ENCODE data around the gene NAT14. TPM values are rescaled to one million over a fixed set of nuclear protein-coding genes. Genes with fewer than 3 reads are reported as not detected.

Gene NAT14
- total and polyA plus RNA-seq, 8 donors = 4.3 to 22.1 (median 8.7) TPM; not detected in 3

DNA sequence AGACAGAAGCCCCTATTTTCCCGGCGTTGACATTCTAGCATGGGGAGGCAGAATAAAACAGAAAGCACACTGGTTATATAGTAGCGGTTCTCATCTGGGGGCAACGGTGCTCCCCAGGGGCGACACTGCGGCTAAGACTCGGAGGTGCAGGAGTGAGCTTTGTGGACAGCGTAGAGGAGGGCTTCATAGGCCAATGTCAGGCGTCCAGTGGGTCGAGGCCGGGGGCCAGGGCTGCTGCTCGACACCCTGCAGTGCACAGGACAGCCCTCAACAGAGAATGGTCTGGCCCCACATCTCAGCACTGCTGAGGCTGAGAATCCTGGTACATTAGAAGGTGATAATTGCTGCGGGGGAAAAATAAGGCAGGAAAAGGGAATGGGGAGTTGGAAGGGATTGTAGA, 7.1 kb upstream of the NAT14 start:
- Histone ChIP-seq H3K4me3 (peak overlapping the region in 2 of 4 donors; percentile 51 to 60), H3K4me1 (peaks cover 14 to 30% (median 25%) of the 10 kb centered on the region in 4 donors), H3K36me3 (peaks cover 6 to 27% (median 23%) of the 10 kb centered on the region in 4 donors), H3K9me3 (no peaks in the 10 kb centered on the region), H3K27ac (no peak overlapping the region), H3K27me3 (no peaks in the 10 kb centered on the region)
- 82 to 87% (median 85%) methylated on average over 13 of the region's 13 CpGs for WGBS, 5 donors
- intact Hi-C loops (cut with DNase I; ENCODE audit: low total_unique reads) = no loop called here
- TF ChIP-seq EP300 (IDR thresholded peaks at IDR 0.05) (no peak), POLR2A (IDR thresholded peaks at IDR 0.05) (no peak), POLR2AphosphoS5 (IDR thresholded peaks at IDR 0.05) (no peak)
- TF ChIP-seq, protein P1, sequence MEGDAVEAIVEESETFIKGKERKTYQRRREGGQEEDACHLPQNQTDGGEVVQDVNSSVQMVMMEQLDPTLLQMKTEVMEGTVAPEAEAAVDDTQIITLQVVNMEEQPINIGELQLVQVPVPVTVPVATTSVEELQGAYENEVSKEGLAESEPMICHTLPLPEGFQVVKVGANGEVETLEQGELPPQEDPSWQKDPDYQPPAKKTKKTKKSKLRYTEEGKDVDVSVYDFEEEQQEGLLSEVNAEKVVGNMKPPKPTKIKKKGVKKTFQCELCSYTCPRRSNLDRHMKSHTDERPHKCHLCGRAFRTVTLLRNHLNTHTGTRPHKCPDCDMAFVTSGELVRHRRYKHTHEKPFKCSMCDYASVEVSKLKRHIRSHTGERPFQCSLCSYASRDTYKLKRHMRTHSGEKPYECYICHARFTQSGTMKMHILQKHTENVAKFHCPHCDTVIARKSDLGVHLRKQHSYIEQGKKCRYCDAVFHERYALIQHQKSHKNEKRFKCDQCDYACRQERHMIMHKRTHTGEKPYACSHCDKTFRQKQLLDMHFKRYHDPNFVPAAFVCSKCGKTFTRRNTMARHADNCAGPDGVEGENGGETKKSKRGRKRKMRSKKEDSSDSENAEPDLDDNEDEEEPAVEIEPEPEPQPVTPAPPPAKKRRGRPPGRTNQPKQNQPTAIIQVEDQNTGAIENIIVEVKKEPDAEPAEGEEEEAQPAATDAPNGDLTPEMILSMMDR (IDR thresholded peaks at IDR 0.05) = no peak
- DNase-seq = no peak

DNA sequence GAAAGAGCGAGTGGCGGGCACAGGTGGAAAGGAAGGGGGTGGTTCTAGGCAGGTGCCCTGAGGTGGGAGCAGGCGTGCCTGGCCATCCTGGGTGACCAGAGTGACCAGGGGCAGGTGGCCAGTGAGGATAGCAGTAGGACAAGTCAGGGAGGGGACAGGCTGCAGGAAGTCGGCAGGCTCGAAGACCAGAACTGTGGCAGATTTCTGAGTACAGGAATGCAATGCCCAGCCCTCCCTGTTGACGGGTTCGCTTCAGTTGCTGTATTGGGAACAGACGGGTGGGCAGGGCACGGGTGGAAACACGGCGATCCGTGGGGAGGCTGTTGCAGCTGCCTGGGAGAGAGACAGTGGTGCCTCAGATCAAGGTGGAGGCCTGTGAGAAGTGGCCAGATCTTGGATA, 6.6 kb upstream of the NAT14 start:
- intact Hi-C loops (cut with DNase I; ENCODE audit: low total_unique reads) = no loop called here
- H3K36me3 ChIP-seq = peaks cover 10 to 31% (median 27%) of the 10 kb centered on the region in 4 donors
- no peaks in the 10 kb centered on the region for H3K27me3 ChIP-seq
- H3K9me3 ChIP-seq = no peaks in the 10 kb centered on the region
- peaks cover 14 to 31% (median 25%) of the 10 kb centered on the region in 4 donors for H3K4me1 ChIP-seq
- no peak overlapping the region for H3K27ac ChIP-seq
- peak overlapping the region in 1 of 4 donors; percentile 60 for H3K4me3 ChIP-seq
- TF ChIP-seq POLR2AphosphoS5 (IDR thresholded peaks at IDR 0.05) (no peak), POLR2A (IDR thresholded peaks at IDR 0.05) (no peak), EP300 (IDR thresholded peaks at IDR 0.05) (no peak)
- TF ChIP-seq, protein P1 (IDR thresholded peaks at IDR 0.05) = no peak
- 86 to 89% (median 88%) methylated on average over 12 of the region's 12 CpGs for WGBS, 5 donors
- DNase-seq = no peak

DNA sequence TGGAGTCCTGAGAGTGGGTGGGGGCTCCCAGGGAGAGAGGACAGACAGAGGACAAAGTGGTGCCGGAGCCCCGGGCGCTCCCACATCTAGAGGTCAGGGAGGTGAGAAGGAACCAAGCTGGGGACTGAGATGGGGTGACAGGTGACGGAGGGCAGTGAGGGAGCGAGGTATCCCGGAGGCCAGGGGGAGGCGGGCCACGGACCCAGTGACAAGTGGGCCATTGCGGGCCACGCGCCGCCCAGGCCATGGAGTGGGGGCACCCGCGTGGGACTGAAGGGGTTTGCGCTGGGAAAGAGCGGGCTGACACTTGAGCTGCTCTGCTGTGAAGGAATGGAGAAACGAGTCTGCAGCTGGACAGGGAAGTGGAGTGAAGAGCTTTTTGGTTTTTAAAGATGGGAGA, 5.9 kb upstream of the NAT14 start:
- DNase-seq = no peak
- Histone ChIP-seq H3K27ac (no peak overlapping the region), H3K27me3 (peaks cover 0 to 1% (median 0%) of the 10 kb centered on the region in 3 donors), H3K4me1 (peaks cover 15 to 38% (median 29%) of the 10 kb centered on the region in 4 donors), H3K4me3 (no peak overlapping the region), H3K9me3 (no peaks in the 10 kb centered on the region), H3K36me3 (peaks cover 12 to 38% (median 31%) of the 10 kb centered on the region in 4 donors)
- 85 to 89% (median 87%) methylated on average over 17 of the region's 17 CpGs for WGBS, 5 donors
- TF ChIP-seq POLR2AphosphoS5 (IDR thresholded peaks at IDR 0.05) (no peak), POLR2A (IDR thresholded peaks at IDR 0.05) (no peak), EP300 (IDR thresholded peaks at IDR 0.05) (no peak)
- TF ChIP-seq, protein P1 (IDR thresholded peaks at IDR 0.05) = no peak
- intact Hi-C loops (cut with DNase I; ENCODE audit: low total_unique reads) = no loop called here

DNA sequence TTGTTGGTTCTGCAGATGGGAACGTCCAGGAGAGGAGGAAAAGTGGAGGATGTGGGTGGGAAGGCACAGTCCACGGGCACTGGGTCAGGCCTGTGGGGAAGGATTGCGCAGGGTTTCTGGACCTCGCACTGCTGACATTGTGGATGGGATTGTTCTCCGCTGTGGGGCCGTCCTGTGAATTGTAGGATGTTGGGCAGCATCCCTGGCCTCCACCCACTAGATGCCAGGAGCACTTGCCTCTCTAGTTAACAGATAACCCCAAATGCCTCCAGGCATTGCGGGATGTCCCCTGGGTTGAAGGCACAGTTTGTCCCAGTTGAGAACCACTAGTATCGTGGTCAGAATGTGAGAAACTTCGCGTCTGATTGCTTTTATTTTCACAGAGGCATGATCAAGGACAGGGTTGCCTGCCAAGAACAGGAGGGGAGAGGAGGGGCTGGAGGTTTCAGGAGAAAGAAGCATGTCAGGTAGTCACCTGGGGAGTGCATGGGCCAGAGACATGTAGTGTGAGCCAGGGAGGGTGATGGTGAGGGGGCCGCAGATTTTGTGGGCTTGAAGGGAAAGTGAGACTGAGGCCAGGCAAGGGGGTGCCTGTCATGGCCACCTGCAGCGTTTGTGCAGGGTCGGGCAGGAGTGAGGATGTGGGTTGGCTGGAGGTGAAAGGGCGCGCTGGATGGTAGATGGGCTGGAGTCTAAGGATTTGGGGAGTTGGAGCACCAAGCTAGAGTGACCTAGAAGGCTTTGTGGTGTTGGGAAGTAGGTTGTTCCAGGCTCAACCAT, 5.3 kb upstream of the NAT14 start:
- TF ChIP-seq, protein P1 (IDR thresholded peaks at IDR 0.05) = no peak
- TF ChIP-seq EP300 (IDR thresholded peaks at IDR 0.05) = no peak
- TF ChIP-seq POLR2AphosphoS5 (IDR thresholded peaks at IDR 0.05) = no peak
- TF ChIP-seq POLR2A (IDR thresholded peaks at IDR 0.05) = no peak
- peaks cover 12 to 39% (median 32%) of the 10 kb centered on the region in 4 donors for H3K36me3 ChIP-seq
- no peak overlapping the region for H3K4me3 ChIP-seq
- WGBS, 5 donors = 62 to 74% (median 69%) methylated on average over 14 to 15 of the region's 15 CpGs
- no peaks in the 10 kb centered on the region for H3K9me3 ChIP-seq
- intact Hi-C loops (cut with DNase I; ENCODE audit: low total_unique reads) = no loop called here
- no peak overlapping the region for H3K27ac ChIP-seq
- DNase-seq = peak in 1 of 2 donors; percentile 12
- peaks cover 0 to 7% (median 0%) of the 10 kb centered on the region in 3 donors for H3K27me3 ChIP-seq
- peaks cover 21 to 44% (median 34%) of the 10 kb centered on the region in 4 donors for H3K4me1 ChIP-seq

Data from stomach (tissue), 9 donors.